Measurements from ENCODE around the gene CAP1.

- TF ChIP-seq POLR2A (IDR thresholded peaks at IDR 0.05): no peak
- no peak for TF ChIP-seq CTCF (IDR thresholded peaks at IDR 0.05)
These were observed 923 bp downstream of the CAP1 start for GRCh38 chr1:40041466-40041838.
